IMR-90 (cell line): ENCODE measurements around the gene PRTFDC1.

ENCODE experiments used
- MAFK ChIP-seq: IDR thresholded peaks from 2 replicates; pipeline ENCODE4 v1.6.1; 2012; ENCODE audit warnings: low read depth, low read length, improper control_type of control experiment
- MXI1 ChIP-seq: IDR thresholded peaks from 2 replicates; pipeline ENCODE4 v1.6.1; 2012; ENCODE audit warnings: low read depth, mild to moderate bottlenecking, low read length, moderate library complexity, borderline replicate concordance
- POLR2A ChIP-seq: IDR thresholded peaks from 2 replicates; pipeline ENCODE4 v1.6.1; 2012; ENCODE audit warnings: mild to moderate bottlenecking, low read depth, low read length
- TF ChIP-seq, protein P1 (sequence below): fragments of 150-350 bp; IDR thresholded peaks from 2 replicates; pipeline ENCODE4 v1.6.1; 2017; ENCODE audit warnings: mild to moderate bottlenecking, antibody characterized with exemption, low read length, low read depth

DNA sequence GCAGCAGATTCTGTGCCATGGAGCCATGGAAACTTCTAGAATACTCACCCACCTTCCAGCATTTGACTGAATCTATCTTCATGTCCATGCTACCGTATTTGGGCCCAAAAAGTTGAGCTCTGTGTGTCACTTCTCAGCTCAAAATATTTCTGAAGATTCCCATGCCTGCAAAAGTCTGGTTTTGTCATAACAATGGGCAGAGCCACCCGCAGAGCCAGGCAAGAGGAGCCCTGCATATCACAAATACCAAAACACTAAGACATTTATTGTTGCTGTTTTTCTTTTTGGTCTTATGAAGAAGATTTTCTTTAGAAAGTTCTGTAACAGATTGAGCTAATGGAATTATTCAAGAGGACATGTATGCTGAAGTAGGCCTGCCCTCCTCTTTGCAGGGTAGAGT, 68.1 kb downstream of the PRTFDC1 start:
- TF ChIP-seq, protein P1, sequence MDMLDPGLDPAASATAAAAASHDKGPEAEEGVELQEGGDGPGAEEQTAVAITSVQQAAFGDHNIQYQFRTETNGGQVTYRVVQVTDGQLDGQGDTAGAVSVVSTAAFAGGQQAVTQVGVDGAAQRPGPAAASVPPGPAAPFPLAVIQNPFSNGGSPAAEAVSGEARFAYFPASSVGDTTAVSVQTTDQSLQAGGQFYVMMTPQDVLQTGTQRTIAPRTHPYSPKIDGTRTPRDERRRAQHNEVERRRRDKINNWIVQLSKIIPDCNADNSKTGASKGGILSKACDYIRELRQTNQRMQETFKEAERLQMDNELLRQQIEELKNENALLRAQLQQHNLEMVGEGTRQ: no peak
- TF ChIP-seq MAFK (no peak), POLR2A (no peak), MXI1 (no peak)
